HFFc6 (cell line): ENCODE data around the gene NUAK1. TPM values are rescaled to one million over a fixed set of nuclear protein-coding genes. Genes with fewer than 3 reads are reported as not detected.

Experiments
- DNase-seq: peaks from one replicate; pipeline ENCODE4 v3.0.0-alpha.2; 2018
- H3K27ac Mint-ChIP-seq: 2 replicates; pipeline ENCODE4 v1.8.0; 2020; ENCODE audit warnings: mild to moderate bottlenecking, mixed read lengths
- H3K27me3 Mint-ChIP-seq: 2 replicates; pipeline ENCODE4 v1.8.0; 2021; ENCODE audit warnings: mild to moderate bottlenecking, moderate library complexity, mixed read lengths; ENCODE audit not compliant: insufficient read depth
- H3K36me3 Mint-ChIP-seq: 2 replicates; pipeline ENCODE4 v1.8.0; 2021; ENCODE audit warnings: low read depth, mixed read lengths
- H3K4me1 Mint-ChIP-seq: 2 replicates; pipeline ENCODE4 v1.8.0; 2020; ENCODE audit warnings: low read depth, mixed read lengths
- H3K4me3 Mint-ChIP-seq: 2 replicates; pipeline ENCODE4 v1.8.0; 2020; ENCODE audit warnings: mild to moderate bottlenecking, moderate library complexity, mixed read lengths
- H3K9me3 Mint-ChIP-seq: 2 replicates; pipeline ENCODE4 v1.8.0; 2020; ENCODE audit warnings: mild to moderate bottlenecking, mixed read lengths
- total RNA-seq, 6 experiments: library from RNA; stranded (reverse); fragmentation: NEBNext Ultra II Directional; extraction: Animal tissue kit (Norgen Biotek cat#: 25700); gene quantifications; 2 replicates in 1 of 6; 3 replicates in 5 of 6; pipeline ENCODE4 v1.2.3, GENCODE V29; 2021
- TF ChIP-seq, protein P1 (sequence below): fragments of 200-600 bp; sonication (generic); IDR thresholded peaks from 2 replicates; pipeline ENCODE4 v1.5.0; 2021; ENCODE audit warnings: antibody characterized with exemption, mild to moderate bottlenecking

NUAK1 gene
- total RNA-seq, 6 experiments from 2014 or later: 11.0 to 37.3 (median 14.1) TPM

DNA sequence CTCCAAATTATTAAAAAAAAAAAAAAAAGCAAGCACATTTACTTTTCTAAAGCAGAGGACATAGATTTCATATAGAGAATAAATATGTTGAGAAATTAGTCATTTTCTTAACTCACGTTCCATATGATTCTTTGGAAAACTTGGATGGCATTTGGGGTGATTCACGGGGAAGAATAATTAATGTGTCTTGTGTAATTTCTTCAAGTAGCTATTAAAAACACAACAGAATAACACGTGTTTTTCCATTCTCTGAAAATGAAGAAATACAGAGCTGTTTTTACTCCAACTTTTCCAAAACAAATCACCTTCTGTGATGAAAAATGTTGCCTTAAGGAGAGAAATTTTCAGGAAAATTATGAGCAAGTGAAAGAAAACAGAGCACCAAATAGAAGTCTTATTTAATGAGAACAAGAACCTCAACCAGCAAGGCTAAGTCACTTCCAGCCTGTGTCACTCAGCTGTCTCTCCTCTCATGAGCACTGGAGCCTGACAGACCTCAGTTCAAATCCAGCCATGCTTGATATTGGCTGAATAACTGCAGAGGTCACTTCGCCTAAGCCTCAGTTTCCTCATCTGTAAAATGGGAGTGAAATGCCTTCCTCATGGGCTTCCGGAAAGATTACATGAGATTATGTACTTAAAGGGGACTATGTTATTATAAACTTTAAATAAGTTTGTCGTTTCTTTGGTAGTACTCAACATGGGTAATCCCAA is 42.8 kb upstream of the NUAK1 start:
- TF ChIP-seq, protein P1, sequence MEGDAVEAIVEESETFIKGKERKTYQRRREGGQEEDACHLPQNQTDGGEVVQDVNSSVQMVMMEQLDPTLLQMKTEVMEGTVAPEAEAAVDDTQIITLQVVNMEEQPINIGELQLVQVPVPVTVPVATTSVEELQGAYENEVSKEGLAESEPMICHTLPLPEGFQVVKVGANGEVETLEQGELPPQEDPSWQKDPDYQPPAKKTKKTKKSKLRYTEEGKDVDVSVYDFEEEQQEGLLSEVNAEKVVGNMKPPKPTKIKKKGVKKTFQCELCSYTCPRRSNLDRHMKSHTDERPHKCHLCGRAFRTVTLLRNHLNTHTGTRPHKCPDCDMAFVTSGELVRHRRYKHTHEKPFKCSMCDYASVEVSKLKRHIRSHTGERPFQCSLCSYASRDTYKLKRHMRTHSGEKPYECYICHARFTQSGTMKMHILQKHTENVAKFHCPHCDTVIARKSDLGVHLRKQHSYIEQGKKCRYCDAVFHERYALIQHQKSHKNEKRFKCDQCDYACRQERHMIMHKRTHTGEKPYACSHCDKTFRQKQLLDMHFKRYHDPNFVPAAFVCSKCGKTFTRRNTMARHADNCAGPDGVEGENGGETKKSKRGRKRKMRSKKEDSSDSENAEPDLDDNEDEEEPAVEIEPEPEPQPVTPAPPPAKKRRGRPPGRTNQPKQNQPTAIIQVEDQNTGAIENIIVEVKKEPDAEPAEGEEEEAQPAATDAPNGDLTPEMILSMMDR: no peak
- Mint-ChIP-seq H3K27me3 (peaks cover 17% of the 10 kb centered on the region), H3K36me3 (no peaks in the 10 kb centered on the region), H3K9me3 (no peaks in the 10 kb centered on the region), H3K27ac (no peak overlapping the region), H3K4me1 (peaks cover 7% of the 10 kb centered on the region), H3K4me3 (no peak overlapping the region)
- peak; percentile 20 for DNase-seq

DNA sequence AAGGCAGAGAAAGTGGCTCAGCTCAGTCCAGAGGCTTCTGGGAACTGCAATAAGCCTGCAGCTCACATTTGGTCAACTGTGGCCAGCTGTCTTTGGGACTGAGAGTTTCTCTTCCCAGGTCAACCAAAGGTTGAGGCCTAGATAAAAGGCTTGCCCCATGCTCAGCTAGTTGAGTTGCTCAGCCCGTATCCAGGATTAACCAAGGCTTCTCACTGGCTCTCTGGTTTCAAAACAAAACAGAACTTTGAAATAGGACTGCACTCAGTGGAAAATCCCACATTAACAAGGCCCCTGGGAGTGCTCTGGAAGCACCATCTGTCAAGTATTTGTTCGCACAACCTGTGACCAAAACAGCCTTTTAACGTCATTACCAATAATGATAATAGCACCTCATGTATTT is 40.3 kb upstream of the NUAK1 start:
- Mint-ChIP-seq H3K4me1 (peaks cover 13% of the 10 kb centered on the region), H3K36me3 (no peaks in the 10 kb centered on the region), H3K9me3 (no peaks in the 10 kb centered on the region), H3K4me3 (no peak overlapping the region), H3K27me3 (peaks cover 12% of the 10 kb centered on the region), H3K27ac (no peak overlapping the region)
- DNase-seq: no peak
- TF ChIP-seq, protein P1: no peak

DNA sequence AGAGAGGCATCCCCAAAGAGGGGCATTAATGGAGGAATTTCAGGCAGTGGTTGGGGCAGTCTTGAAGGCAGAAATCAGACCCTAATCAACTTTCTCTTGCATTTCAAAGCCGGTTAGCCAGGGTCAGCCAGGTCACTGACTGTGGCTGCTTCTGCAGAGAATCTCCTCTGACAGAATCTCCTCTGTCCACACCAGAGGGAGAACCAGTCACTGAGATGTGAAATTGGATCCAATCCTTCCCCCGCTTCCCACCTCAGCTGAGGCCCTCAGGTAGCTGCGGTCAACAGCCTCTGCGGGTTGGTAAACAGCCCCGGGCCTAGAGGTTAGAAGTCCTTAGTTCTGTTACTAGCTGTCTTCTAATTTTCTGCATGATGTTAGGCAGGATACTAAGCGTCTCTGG is 39.8 kb upstream of the NUAK1 start:
- peaks cover 12% of the 10 kb centered on the region for H3K27me3 Mint-ChIP-seq
- H3K4me3 Mint-ChIP-seq: no peak overlapping the region
- TF ChIP-seq, protein P1: no peak
- H3K4me1 Mint-ChIP-seq: peaks cover 13% of the 10 kb centered on the region
- no peak for DNase-seq
- H3K9me3 Mint-ChIP-seq: no peaks in the 10 kb centered on the region
- H3K27ac Mint-ChIP-seq: no peak overlapping the region
- no peaks in the 10 kb centered on the region for H3K36me3 Mint-ChIP-seq

DNA sequence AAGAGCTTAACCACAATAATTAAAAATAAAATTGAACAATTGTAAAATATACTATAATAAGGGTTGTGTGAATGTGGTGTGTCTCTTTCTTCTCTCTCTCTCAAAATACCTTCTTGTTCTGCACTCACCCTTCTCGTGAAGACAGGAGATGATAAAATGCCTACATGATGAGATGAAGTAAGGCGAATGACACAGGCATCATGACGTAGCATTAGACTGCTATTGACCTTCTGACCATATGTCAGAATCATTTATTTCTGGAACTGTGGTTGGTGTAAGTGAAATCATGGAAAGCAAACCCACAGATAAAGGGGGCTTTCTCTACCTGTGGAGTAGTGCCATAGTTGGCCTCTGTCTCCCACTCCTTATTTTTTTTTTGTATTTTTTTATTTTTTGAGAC is 37.8 kb upstream of the NUAK1 start:
- TF ChIP-seq, protein P1: no peak
- Mint-ChIP-seq H3K27me3 (peaks cover 21% of the 10 kb centered on the region), H3K4me3 (no peak overlapping the region), H3K27ac (no peak overlapping the region), H3K4me1 (peaks cover 10% of the 10 kb centered on the region), H3K36me3 (no peaks in the 10 kb centered on the region), H3K9me3 (no peaks in the 10 kb centered on the region)
- no peak for DNase-seq

DNA sequence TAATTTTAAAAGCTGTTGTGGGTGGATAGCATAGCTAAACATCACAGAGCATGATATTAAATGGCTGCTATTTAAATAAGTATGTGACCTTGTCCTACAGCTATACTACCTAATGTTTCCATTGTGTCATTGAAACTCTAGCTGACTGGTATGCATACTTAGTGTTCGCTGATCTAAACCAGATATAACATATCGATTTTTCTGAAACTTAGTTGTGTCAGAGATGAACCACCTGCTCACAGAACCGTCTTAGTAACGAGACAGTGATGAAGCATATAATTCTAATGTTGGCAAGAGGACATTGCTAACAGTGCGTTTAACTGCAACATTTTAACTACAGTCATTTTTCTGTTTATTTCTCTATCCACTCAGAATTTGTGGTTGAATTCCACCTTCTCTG is 36.1 kb upstream of the NUAK1 start:
- Mint-ChIP-seq H3K4me3 (no peak overlapping the region), H3K4me1 (peaks cover 14% of the 10 kb centered on the region), H3K27me3 (peaks cover 27% of the 10 kb centered on the region), H3K9me3 (no peaks in the 10 kb centered on the region), H3K36me3 (no peaks in the 10 kb centered on the region), H3K27ac (no peak overlapping the region)
- TF ChIP-seq, protein P1: no peak
- DNase-seq: no peak
